SK-N-SH (cell line): ENCODE results near the gene TPMT. TPM values are rescaled to one million over a fixed set of nuclear protein-coding genes. Genes with fewer than 3 reads are reported as not detected.

Source experiments
- CTCF ChIA-PET: fragments of 300-600, 350-600 bp; formaldehyde crosslinking; extraction: SDS; loops from one replicate; lab custom pipeline; 2021; lab: Yijun Ruan, JAX
- POLR2A ChIA-PET: fragments of 350-600 bp; sonication (Branson Sonifier 250); formaldehyde crosslinking; extraction: SDS; loops from one replicate; lab custom pipeline; 2020; ENCODE audit warnings: antibody characterized with exemption, inconsistent platforms; lab: Yijun Ruan, JAX
- DNase-seq: peaks from one replicate; pipeline ENCODE4 v3.0.0; 2012
- H2AFZ ChIP-seq: fragments of 200-600 bp; sonication (generic); 2 replicates; pipeline ENCODE4 v1.8.1; 2016; ENCODE audit warnings: antibody characterized with exemption, mild to moderate bottlenecking, low read depth
- H3F3A ChIP-seq: fragments of 200-600 bp; sonication (generic); replicated peaks from 2 replicates; pipeline ENCODE3; 2016; ENCODE audit warnings: antibody characterized with exemption, mild to moderate bottlenecking; ENCODE audit not compliant: insufficient read depth
- H3K27ac ChIP-seq, 2 experiments: fragments of 200-500 bp in 1 of 2; fragments of 200-600 bp in 1 of 2; sonication (Bioruptor generic) in 1 of 2; sonication (generic), shearing (Covaris generic) in 1 of 2; 2 replicates each; pipeline versions ENCODE4 v1.5.1 to v1.6.1; 2014 to 2016; ENCODE audit warnings: low read depth in 2 of 2, inconsistent platforms in 1 of 2, low read length in 1 of 2, mild to moderate bottlenecking in 1 of 2, mixed read lengths in 1 of 2
- H3K27me3 ChIP-seq: fragments of 200-600 bp; sonication (generic), shearing (Covaris generic); 2 replicates; pipeline ENCODE4 v1.6.1; 2016; ENCODE audit warnings: mixed run types; ENCODE audit not compliant: insufficient read depth
- H3K36me3 ChIP-seq, 2 experiments: fragments of 200-500 bp in 1 of 2; fragments of 200-600 bp in 1 of 2; sonication (Bioruptor generic) in 1 of 2; sonication (generic) in 1 of 2; replicated peaks in 1 of 2; 2 replicates each; pipeline versions ENCODE3 to v1.5.1; 2014 to 2016; ENCODE audit warnings: low read length in 1 of 2, mild to moderate bottlenecking in 1 of 2; ENCODE audit not compliant: insufficient read depth in 2 of 2, control insufficient read depth in 1 of 2
- H3K4me1 ChIP-seq, 2 experiments: fragments of 200-500 bp in 1 of 2; fragments of 200-600 bp in 1 of 2; sonication (Bioruptor generic) in 1 of 2; sonication (generic), shearing (Covaris generic) in 1 of 2; 2 replicates each; pipeline versions ENCODE4 v1.5.1 to v1.6.1; 2014 to 2016; ENCODE audit warnings: low read depth in 1 of 2, low read length in 1 of 2, mixed run types in 1 of 2; ENCODE audit not compliant: insufficient read depth in 2 of 2, control insufficient read depth in 1 of 2
- H3K4me2 ChIP-seq: fragments of 200-600 bp; sonication (generic), shearing (Covaris generic); 2 replicates; pipeline ENCODE4 v1.6.1; 2017; ENCODE audit warnings: mixed run types
- H3K4me3 ChIP-seq, 2 experiments: fragments of 200-500 bp in 1 of 2; fragments of 200-600 bp in 1 of 2; sonication (Bioruptor generic) in 1 of 2; sonication (generic), shearing (Covaris generic) in 1 of 2; 2 replicates each; pipeline versions ENCODE4 v1.5.1 to v1.8.1; 2014 to 2016; ENCODE audit warnings: low read depth in 2 of 2, inconsistent platforms in 1 of 2, low read length in 1 of 2, mild to moderate bottlenecking in 1 of 2, mixed read lengths in 1 of 2, moderate library complexity in 1 of 2
- H3K79me2 ChIP-seq: fragments of 200-600 bp; sonication (generic); 2 replicates; pipeline ENCODE4 v1.8.1; 2017; ENCODE audit warnings: mild to moderate bottlenecking; ENCODE audit not compliant: insufficient read depth
- H3K9ac ChIP-seq: fragments of 200-600 bp; sonication (generic); 2 replicates; pipeline ENCODE4 v1.6.1; 2017; ENCODE audit warnings: mixed run types
- H3K9me2 ChIP-seq: fragments of 200-600 bp; sonication (generic); 2 replicates; pipeline ENCODE4 v1.6.1; 2017; ENCODE audit warnings: mixed run types
- H3K9me3 ChIP-seq: fragments of 200-600 bp; sonication (generic); 2 replicates; pipeline ENCODE4 v1.6.1; 2017; ENCODE audit warnings: mixed run types, mild to moderate bottlenecking, moderate library complexity
- H4K20me1 ChIP-seq: fragments of 200-600 bp; sonication (generic); 2 replicates; pipeline ENCODE4 v1.6.1; 2017; ENCODE audit warnings: mild to moderate bottlenecking, mixed run types; ENCODE audit not compliant: insufficient read depth
- FOSL2 ChIP-seq: IDR thresholded peaks from 2 replicates; pipeline ENCODE4 v1.4.0; 2012; ENCODE audit warnings: low read depth, mild to moderate bottlenecking, moderate library complexity, borderline replicate concordance
- FOXM1 ChIP-seq: IDR thresholded peaks from 2 replicates; pipeline ENCODE4 v1.4.0; 2012; ENCODE audit warnings: low read depth, mild to moderate bottlenecking
- GATA2 ChIP-seq: sonication (generic); formaldehyde crosslinking; IDR thresholded peaks from 2 replicates; pipeline ENCODE4 v1.5.0; 2020; ENCODE audit warnings: mild to moderate bottlenecking, missing genetic modification reagents
- POLR2AphosphoS5 ChIP-seq: IDR thresholded peaks from 2 replicates; pipeline ENCODE4 v1.6.1; 2012; ENCODE audit warnings: low read depth, low read length
- RCOR1 ChIP-seq: fragments of 150-350 bp; IDR thresholded peaks from 2 replicates; pipeline ENCODE4 v1.6.1; 2017; ENCODE audit warnings: antibody characterized with exemption, low read length
- RXRA ChIP-seq: IDR thresholded peaks from 2 replicates; pipeline ENCODE4 v1.4.0; 2012; ENCODE audit warnings: low read depth, mild to moderate bottlenecking, borderline replicate concordance
- SIN3A ChIP-seq: IDR thresholded peaks from 2 replicates; pipeline ENCODE4 v1.6.1; 2012; ENCODE audit warnings: low read depth, mild to moderate bottlenecking, low read length, moderate library complexity, borderline replicate concordance
- SMC3 ChIP-seq: IDR thresholded peaks from 2 replicates; pipeline ENCODE4 v1.6.1; 2012; ENCODE audit warnings: low read depth, low read length, improper control_type of control experiment
- TCF12 ChIP-seq: IDR thresholded peaks from 2 replicates; pipeline ENCODE4 v1.4.0; 2012
- WGBS: methylation state at CpG from one replicate; pipeline ENCODE4 v1.1.6; 2017; ENCODE audit warnings: low lambda C conversion rate; 5-methylcytosine and 5-hydroxymethylcytosine counted together
- polyA plus RNA-seq, 3 experiments: library from polyadenylated mRNA; depleted of rRNA; stranded (reverse); fragments of >200 nt; gene quantifications; 2 replicates each; pipeline ENCODE4 v1.2.3, GENCODE V29; 2012
- TF ChIP-seq, protein P1 (sequence below): fragments of 200-600 bp; sonication (generic); IDR thresholded peaks from 2 replicates; pipeline ENCODE4 v1.6.1; 2017; ENCODE audit warnings: antibody characterized with exemption, mild to moderate bottlenecking, moderate library complexity

Gene TPMT
- polyA plus RNA-seq, 1 of the 3 experiments (the other 2 are of a cell fraction), result 8.1 TPM

DNA sequence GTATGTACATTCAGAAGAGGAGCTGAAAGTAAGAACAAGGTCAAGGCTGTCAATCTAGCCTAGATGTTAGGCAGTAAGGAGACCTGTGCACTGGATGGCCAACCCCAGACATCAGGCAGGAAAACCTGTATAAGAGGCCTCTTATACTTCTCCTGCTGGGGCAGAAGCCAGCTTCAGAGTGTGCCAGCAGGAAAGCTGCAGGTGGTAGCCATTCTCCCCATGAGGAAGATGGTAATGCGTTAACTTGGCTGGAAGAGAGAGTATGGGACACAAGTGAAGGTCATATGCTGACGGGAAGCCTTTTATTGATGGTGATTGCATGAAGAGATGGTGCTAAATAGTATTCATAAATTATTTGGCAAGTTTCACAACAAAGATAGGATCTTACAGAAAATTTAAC, 53.0 kb downstream of the TPMT start (continued):
- TF ChIP-seq, protein P1, sequence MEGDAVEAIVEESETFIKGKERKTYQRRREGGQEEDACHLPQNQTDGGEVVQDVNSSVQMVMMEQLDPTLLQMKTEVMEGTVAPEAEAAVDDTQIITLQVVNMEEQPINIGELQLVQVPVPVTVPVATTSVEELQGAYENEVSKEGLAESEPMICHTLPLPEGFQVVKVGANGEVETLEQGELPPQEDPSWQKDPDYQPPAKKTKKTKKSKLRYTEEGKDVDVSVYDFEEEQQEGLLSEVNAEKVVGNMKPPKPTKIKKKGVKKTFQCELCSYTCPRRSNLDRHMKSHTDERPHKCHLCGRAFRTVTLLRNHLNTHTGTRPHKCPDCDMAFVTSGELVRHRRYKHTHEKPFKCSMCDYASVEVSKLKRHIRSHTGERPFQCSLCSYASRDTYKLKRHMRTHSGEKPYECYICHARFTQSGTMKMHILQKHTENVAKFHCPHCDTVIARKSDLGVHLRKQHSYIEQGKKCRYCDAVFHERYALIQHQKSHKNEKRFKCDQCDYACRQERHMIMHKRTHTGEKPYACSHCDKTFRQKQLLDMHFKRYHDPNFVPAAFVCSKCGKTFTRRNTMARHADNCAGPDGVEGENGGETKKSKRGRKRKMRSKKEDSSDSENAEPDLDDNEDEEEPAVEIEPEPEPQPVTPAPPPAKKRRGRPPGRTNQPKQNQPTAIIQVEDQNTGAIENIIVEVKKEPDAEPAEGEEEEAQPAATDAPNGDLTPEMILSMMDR, result no peak
- TF ChIP-seq POLR2AphosphoS5 (no peak), RCOR1 (no peak), SMC3 (no peak), RXRA (no peak)

GRCh38 chr6:18101271-18101670, 53.6 kb downstream of the TPMT start:
- Histone ChIP-seq H2AFZ (0 out of 2 replicates have a peak overlapping the region, but pooled peaks have one; percentile 60), H3K9ac (no peak overlapping the region), H3K9me3 (peaks cover 6% of the 10 kb centered on the region; the same call in 1 of the 2 replicates), H3K4me3 (no peak overlapping the region), H3K27me3 (no peaks in the 10 kb centered on the region), H4K20me1 (no peaks in the 10 kb centered on the region), H3K4me2 (no peak overlapping the region), H3K9me2 (no peaks in the 10 kb centered on the region), H3K79me2 (no peaks in the 10 kb centered on the region), H3K36me3 (no peaks in the 10 kb centered on the region), H3F3A (no peaks in the 10 kb centered on the region), H3K27ac (no peak overlapping the region), H3K4me1 (no peaks in the 10 kb centered on the region)
- WGBS, result 83% methylated on average over 1 of the region's 1 CpG
- no peak for DNase-seq
- ChIA-PET POLR2A (no interaction called here), CTCF (interaction anchor here (1.0 to 1.5 kb wide), 2 partner anchors 10 to 13 kb away, joined by 3 read pairs; no protein-coding TSS in a partner anchor)
- TF ChIP-seq SIN3A (no peak), FOSL2 (0 out of 2 replicates have a peak, but pooled peaks have one; percentile 14), SMC3 (no peak), FOXM1 (no peak)

DNA sequence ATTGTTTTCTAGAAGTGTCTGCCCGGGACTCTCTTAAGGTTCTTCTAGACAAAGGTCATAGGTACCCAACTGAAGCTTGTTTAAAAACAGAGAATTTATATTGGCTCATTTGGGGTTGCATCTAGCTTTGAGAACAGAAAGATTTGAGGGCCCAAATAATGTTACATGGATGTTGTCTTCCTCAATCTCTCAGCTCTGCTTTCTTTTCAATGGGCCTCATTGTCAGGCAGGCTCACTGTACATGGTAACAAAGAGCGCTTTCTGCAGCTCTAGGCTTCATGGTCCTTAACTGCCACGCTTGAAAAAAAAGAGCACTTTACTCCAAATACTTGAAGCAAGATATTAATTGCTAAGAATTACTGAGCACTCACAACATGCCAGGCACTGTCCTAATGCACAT, 54.6 kb downstream of the TPMT start:
- H3K36me3 ChIP-seq, result no peaks in the 10 kb centered on the region
- H3K9me2 ChIP-seq, result no peaks in the 10 kb centered on the region
- no peaks in the 10 kb centered on the region for H3K27me3 ChIP-seq
- POLR2A ChIA-PET, result no interaction called here
- no peak overlapping the region for H3K4me2 ChIP-seq
- H3F3A ChIP-seq, result no peaks in the 10 kb centered on the region
- CTCF ChIA-PET, result interaction anchor here (1.0 to 1.2 kb wide), 2 partner anchors 8 to 285 kb away, joined by 3 to 5 read pairs; no protein-coding TSS in a partner anchor
- no peaks in the 10 kb centered on the region for H3K9me3 ChIP-seq
- no peak overlapping the region for H3K9ac ChIP-seq
- H3K79me2 ChIP-seq, result no peaks in the 10 kb centered on the region
- WGBS, result 72% methylated on average over 3 of the region's 3 CpGs
- no peaks in the 10 kb centered on the region for H3K4me1 ChIP-seq
- H4K20me1 ChIP-seq, result no peaks in the 10 kb centered on the region
- no peak overlapping the region for H3K4me3 ChIP-seq
- DNase-seq, result no peak
- TF ChIP-seq TCF12, result no peak
- no peak for TF ChIP-seq GATA2 (CRISPR knock-in tag)
- H3K27ac ChIP-seq, result no peak overlapping the region
- H2AFZ ChIP-seq, result no peak overlapping the region
